Kidney (tissue), 14 donors: ENCODE results near the gene ZNF543. TPM values are rescaled to one million over a fixed set of nuclear protein-coding genes. Genes with fewer than 3 reads are reported as not detected.
A peak's percentile ranks its signal among the peaks of the same experiment; 100 is the strongest.

ENCODE experiments used
- DNase-seq, 5 donors: peaks; one replicate each; pipeline ENCODE4 v3.0.0-alpha.2; 2013 to 2020
- FAIRE-seq: peaks from 2 replicates; lab custom pipeline; 2012; peaks lifted over from hg19 to GRCh38; lab: Jason Lieb, UNC
- H3K27ac ChIP-seq, 2 donors: one replicate each; pipeline ENCODE4 v1.7.0; 2013; ENCODE audit warnings: low read depth in 2 of 2, low read length in 2 of 2, inconsistent platforms in 1 of 2
- H3K27me3 ChIP-seq: one replicate; pipeline ENCODE4 v1.7.1; 2013; ENCODE audit warnings: low read length, inconsistent platforms; ENCODE audit not compliant: control insufficient read depth, insufficient read depth
- H3K36me3 ChIP-seq, 3 donors: one replicate each; pipeline versions ENCODE4 v1.7.0 to v1.7.1; 2013; ENCODE audit warnings: low read length in 3 of 3, control low read depth in 1 of 3, inconsistent platforms in 1 of 3; ENCODE audit not compliant: insufficient read depth in 3 of 3, control insufficient read depth in 2 of 3
- H3K4me1 ChIP-seq, 3 donors: one replicate each; pipeline versions ENCODE4 v1.7.0 to v1.7.1; 2013; ENCODE audit warnings: low read length in 3 of 3, inconsistent platforms in 1 of 3, low read depth in 1 of 3; ENCODE audit not compliant: control insufficient read depth in 2 of 3, insufficient read depth in 2 of 3
- H3K4me3 ChIP-seq, 3 donors: one replicate each; pipeline versions ENCODE4 v1.7.0 to v1.8.1; 2013; ENCODE audit warnings: low read length in 3 of 3, control low read depth in 1 of 3, inconsistent platforms in 1 of 3
- H3K9ac ChIP-seq, 3 donors: one replicate each; pipeline versions ENCODE4 v1.7.0 to v1.7.1; 2013; ENCODE audit warnings: low read length in 3 of 3, control low read depth in 1 of 3, inconsistent platforms in 1 of 3
- H3K9me3 ChIP-seq, 3 donors: one replicate each; pipeline versions ENCODE4 v1.7.0 to v1.7.1; 2013; ENCODE audit warnings: low read length in 3 of 3, control low read depth in 1 of 3, inconsistent platforms in 1 of 3; ENCODE audit not compliant: control insufficient read depth in 2 of 3, insufficient read depth in 1 of 3
- CTCF ChIP-seq: IDR thresholded peaks from 3 replicates; pipeline ENCODE4 v1.5.1; 2012; ENCODE audit warnings: mild to moderate bottlenecking, moderate library complexity, borderline replicate concordance; ENCODE audit not compliant: insufficient read depth; ENCODE audit errors: extremely low read depth
- intact Hi-C: fragments of 100-400 bp; cut with DNase I; formaldehyde crosslinking; loops from one replicate; pipeline ENCODE4 v1.11.1; 2022
- polyA plus RNA-seq: library from polyadenylated mRNA; stranded (reverse); fragments of 350-450 nt; fragmentation: Illumina TruSeq; extraction: RNeasy Lipid Tissue Mini Kit (QIAGEN cat#74804); gene quantifications from one replicate; pipeline ENCODE4 v1.2.3, GENCODE V29; 2014; ENCODE audit warnings: low read depth, low replicate concordance; ENCODE audit not compliant: insufficient read depth
- total RNA-seq: library from RNA; stranded (reverse); fragmentation: NEBNext Ultra II Directional; extraction: Animal tissue kit (Norgen Biotek cat#: 25700); gene quantifications from one replicate; pipeline ENCODE4 v1.2.1, GENCODE V29; 2021
- donor health status: control.
- donor health status: control.
- donor health status: control.
- donor health status: control.
- donor health status: control.
- donor health status: DM: yes; HTN: yes; CAD: no.
- donor health status: Normal renal cell carcinoma (clear cell type).

Gene ZNF543
- total and polyA plus RNA-seq, 2 donors from 2014 or later: 1.3 to 10.2 TPM

DNA sequence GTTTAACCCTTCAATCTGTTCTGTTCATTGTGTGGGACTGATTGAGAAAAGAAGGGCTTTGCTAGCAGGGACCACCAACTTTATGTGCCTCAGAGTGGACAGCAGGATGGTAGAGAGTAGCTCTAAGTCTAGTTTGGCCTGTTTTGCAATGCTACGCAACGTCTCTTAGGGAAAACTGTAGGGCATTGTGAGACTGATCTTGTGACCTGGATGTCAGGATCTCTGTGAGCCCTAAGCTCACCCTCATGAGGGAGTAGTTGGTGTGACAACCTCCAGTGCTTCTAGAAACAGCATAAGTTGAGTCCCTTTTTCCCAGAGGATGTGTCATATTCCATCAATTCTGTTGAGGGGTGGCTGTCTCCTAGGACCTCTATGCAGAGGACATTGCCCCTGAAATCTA is 9.5 kb upstream of the ZNF543 start:
- no peak for TF ChIP-seq CTCF
- no peak for FAIRE-seq
- Histone ChIP-seq H3K4me1 (no peaks in the 10 kb centered on the region), H3K27ac (no peak overlapping the region), H3K9me3 (no peaks in the 10 kb centered on the region), H3K4me3 (no peak overlapping the region), H3K27me3 (peaks cover 2% of the 10 kb centered on the region), H3K9ac (no peak overlapping the region), H3K36me3 (no peaks in the 10 kb centered on the region)
- intact Hi-C loops: no loop called here
- no peak for DNase-seq

- no peak for TF ChIP-seq CTCF
- Histone ChIP-seq H3K9ac (no peak overlapping the region), H3K9me3 (no peaks in the 10 kb centered on the region), H3K4me1 (no peaks in the 10 kb centered on the region), H3K27ac (no peak overlapping the region), H3K4me3 (no peak overlapping the region), H3K36me3 (no peaks in the 10 kb centered on the region), H3K27me3 (peaks cover 10% of the 10 kb centered on the region)
- DNase-seq (no peak), FAIRE-seq (no peak)
- intact Hi-C loops: no loop called here
These were observed 6.1 kb upstream of the ZNF543 start for GRCh38 chr19:57314146-57314545.

DNA sequence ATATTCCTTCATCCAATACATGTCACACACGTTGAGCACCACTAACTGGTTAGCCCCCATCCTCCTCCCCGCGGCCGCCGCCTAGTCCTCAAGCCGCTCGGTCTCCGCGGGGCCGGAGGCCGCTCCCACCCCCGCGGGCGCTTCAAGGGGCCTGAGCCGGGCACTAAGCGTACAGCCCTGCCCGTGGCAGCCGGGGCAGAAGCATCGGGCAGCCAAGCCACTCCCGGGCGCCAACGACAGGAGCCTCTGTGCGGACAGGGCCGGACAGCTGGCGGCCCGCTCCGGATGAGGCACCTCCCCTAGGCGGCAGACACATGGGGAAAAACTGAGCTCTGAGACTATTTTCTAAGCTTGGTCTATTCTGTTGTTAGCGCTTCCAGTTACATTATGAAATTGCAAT is 2.8 kb upstream of the ZNF543 start:
- no peak overlapping the region for H3K4me3 ChIP-seq
- intact Hi-C loops: no loop called here
- H3K9ac ChIP-seq: no peak overlapping the region
- no peak for TF ChIP-seq CTCF
- FAIRE-seq (no peak), DNase-seq (no peak)
- peaks cover 0 to 2% (median 0%) of the 10 kb centered on the region in 3 donors for H3K36me3 ChIP-seq
- H3K27me3 ChIP-seq: peaks cover 10% of the 10 kb centered on the region
- H3K4me1 ChIP-seq: peaks cover 6 to 17% (median 14%) of the 10 kb centered on the region in 3 donors
- H3K27ac ChIP-seq: no peak overlapping the region
- H3K9me3 ChIP-seq: no peaks in the 10 kb centered on the region

- peaks cover 5 to 12% (median 11%) of the 10 kb centered on the region in 3 donors for H3K36me3 ChIP-seq
- TF ChIP-seq CTCF: no peak
- H3K27ac ChIP-seq: peak overlapping the region; percentile 82 to 85
- no peak for FAIRE-seq
- peak overlapping the region; percentile 93 to 96 (median 93) for H3K4me3 ChIP-seq
- intact Hi-C loops: no loop called here
- H3K9me3 ChIP-seq: no peaks in the 10 kb centered on the region
- H3K4me1 ChIP-seq: peaks cover 6 to 17% (median 14%) of the 10 kb centered on the region in 3 donors
- peaks cover 10% of the 10 kb centered on the region for H3K27me3 ChIP-seq
- DNase-seq: no peak
- peak overlapping the region; percentile 14 to 95 (median 64) for H3K9ac ChIP-seq
These were observed 448 bp upstream of the ZNF543 start for GRCh38 chr19:57319869-57320179.
